HepG2 (cell line): ENCODE measurements around the gene GDF7. TPM values are rescaled to one million over a fixed set of nuclear protein-coding genes. Genes with fewer than 3 reads are reported as not detected.
A peak's percentile ranks its signal among the peaks of the same experiment; 100 is the strongest.

ENCODE experiments used
- ATF4 ChIP-seq, 2 experiments: fragments of 450-650 bp in 1 of 2; sonication (generic) in 1 of 2; formaldehyde crosslinking; IDR thresholded peaks; 2 replicates each; pipeline versions ENCODE4 v1.5.0 to v1.8.0; 2020 to 2022; ENCODE audit warnings: mild to moderate bottlenecking in 1 of 2, missing genetic modification reagents in 1 of 2
- CHCHD3 ChIP-seq: sonication (generic); formaldehyde crosslinking; IDR thresholded peaks from 2 replicates; pipeline ENCODE4 v1.8.0; 2022; ENCODE audit warnings: mild to moderate bottlenecking, missing genetic modification reagents, moderate library complexity
- EZH2 ChIP-seq: conservative IDR thresholded peaks from 2 replicates; pipeline ENCODE4 v1.6.1; 2012; ENCODE audit warnings: mild to moderate bottlenecking, low read depth, low read length, moderate library complexity
- IKZF4 ChIP-seq: sonication (generic); formaldehyde crosslinking; IDR thresholded peaks from 2 replicates; pipeline ENCODE4 v1.5.1; 2020; ENCODE audit warnings: borderline replicate concordance, mild to moderate bottlenecking, low read depth, missing genetic modification reagents; ENCODE audit errors: not compliant biosample characterization
- MAFK ChIP-seq, 2 experiments: IDR thresholded peaks in 1 of 2; conservative IDR thresholded peaks in 1 of 2; 2 replicates each; pipeline ENCODE4 v1.6.1; 2011; ENCODE audit warnings: improper control_type of control experiment in 2 of 2, low read length in 2 of 2
- MAX ChIP-seq: IDR thresholded peaks from 2 replicates; pipeline ENCODE4 v1.6.1; 2012; ENCODE audit warnings: inconsistent platforms
- RAD21 ChIP-seq: fragments of 450-650 bp; formaldehyde crosslinking; IDR thresholded peaks from 2 replicates; pipeline ENCODE4 v1.5.0; 2020; ENCODE audit warnings: mild to moderate bottlenecking
- SKI ChIP-seq: fragments of 450-650 bp; IDR thresholded peaks from one replicate; pipeline ENCODE4 v1.6.1; 2018; ENCODE audit warnings: mild to moderate bottlenecking; ENCODE audit not compliant: partially characterized antibody
- SMAD1 ChIP-seq: sonication (generic); formaldehyde crosslinking; IDR thresholded peaks from 2 replicates; pipeline ENCODE4 v1.4.0; 2020; ENCODE audit warnings: missing genetic modification reagents, low read depth, mild to moderate bottlenecking, borderline replicate concordance
- TCF7L2 ChIP-seq: IDR thresholded peaks from 2 replicates; pipeline ENCODE4 v1.6.1; 2011; ENCODE audit warnings: mild to moderate bottlenecking, low read depth, low read length, moderate library complexity
- ZNF318 ChIP-seq: sonication (generic); formaldehyde crosslinking; IDR thresholded peaks from 2 replicates; pipeline ENCODE4 v1.4.0; 2020; ENCODE audit warnings: mild to moderate bottlenecking, missing genetic modification reagents
- polyA plus RNA-seq, 8 experiments: library from polyadenylated mRNA; depleted of rRNA in 3 of 8; stranded (reverse) in 7 of 8; unstranded in 1 of 8; fragments of >200 nt; fragmentation: Illumina TruSeq in 4 of 8; extraction: Trizol in 4 of 8; gene quantifications; 2 replicates each; pipeline versions ENCODE4 v1.2.1 to v1.2.3, GENCODE V29; 2011 to 2016; ENCODE audit warnings: low read depth in 4 of 8, missing spikeins in 1 of 8, mixed read lengths in 1 of 8; ENCODE audit not compliant: insufficient read depth in 1 of 8
- total RNA-seq, 5 experiments: library from RNA; depleted of rRNA; stranded (reverse); fragments of >200 nt; fragmentation: Illumina TruSeq; extraction: Trizol; gene quantifications; 2 replicates each; pipeline ENCODE4 v1.2.3, GENCODE V29; 2016; ENCODE audit warnings: low read depth in 1 of 5
- TF ChIP-seq, protein P1 (sequence below): sonication (generic); formaldehyde crosslinking; IDR thresholded peaks from 2 replicates; pipeline ENCODE4 v1.4.0; 2020; ENCODE audit warnings: missing genetic modification reagents
- TF ChIP-seq, protein P2 (sequence below): sonication (generic); formaldehyde crosslinking; IDR thresholded peaks from 2 replicates; pipeline ENCODE4 v1.5.1; 2020; ENCODE audit warnings: mild to moderate bottlenecking, moderate library complexity, missing genetic modification reagents

Gene GDF7
- total and polyA plus RNA-seq, 2 of the 13 experiments (the other 11 are each of a cell fraction or from before 2014, with no cell fraction given): 1.6 to 15.0 TPM

GRCh38 chr2:20661421-20662307 lies 5.3 kb upstream of the GDF7 start (continued):
- TF ChIP-seq ZNF318 (CRISPR knock-in tag) (no peak), IKZF4 (no peak), SMAD1 (CRISPR knock-in tag) (0 out of 2 replicates have a peak, but pooled peaks have one; percentile 38), RAD21 (CRISPR knock-in tag) (peak; percentile 97), CHCHD3 (CRISPR knock-in tag) (no peak), TCF7L2 (no peak), MAX (no peak), ATF4 (CRISPR knock-in tag; IDR thresholded peaks at IDR 0.05) (no peak), MAFK (conservative IDR thresholded peaks at IDR 0.05 in 1 of 2, IDR thresholded peaks at IDR 0.05 in 1 of 2; ENCODE audit: low read length in 2 of 2) (no peak), SKI (no peak), EZH2 (0 out of 2 replicates have a peak, but pooled peaks have one; percentile 27)
- TF ChIP-seq, protein P1, sequence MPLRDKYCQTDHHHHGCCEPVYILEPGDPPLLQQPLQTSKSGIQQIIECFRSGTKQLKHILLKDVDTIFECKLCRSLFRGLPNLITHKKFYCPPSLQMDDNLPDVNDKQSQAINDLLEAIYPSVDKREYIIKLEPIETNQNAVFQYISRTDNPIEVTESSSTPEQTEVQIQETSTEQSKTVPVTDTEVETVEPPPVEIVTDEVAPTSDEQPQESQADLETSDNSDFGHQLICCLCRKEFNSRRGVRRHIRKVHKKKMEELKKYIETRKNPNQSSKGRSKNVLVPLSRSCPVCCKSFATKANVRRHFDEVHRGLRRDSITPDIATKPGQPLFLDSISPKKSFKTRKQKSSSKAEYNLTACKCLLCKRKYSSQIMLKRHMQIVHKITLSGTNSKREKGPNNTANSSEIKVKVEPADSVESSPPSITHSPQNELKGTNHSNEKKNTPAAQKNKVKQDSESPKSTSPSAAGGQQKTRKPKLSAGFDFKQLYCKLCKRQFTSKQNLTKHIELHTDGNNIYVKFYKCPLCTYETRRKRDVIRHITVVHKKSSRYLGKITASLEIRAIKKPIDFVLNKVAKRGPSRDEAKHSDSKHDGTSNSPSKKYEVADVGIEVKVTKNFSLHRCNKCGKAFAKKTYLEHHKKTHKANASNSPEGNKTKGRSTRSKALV (CRISPR knock-in tag): no peak
- TF ChIP-seq, protein P2, sequence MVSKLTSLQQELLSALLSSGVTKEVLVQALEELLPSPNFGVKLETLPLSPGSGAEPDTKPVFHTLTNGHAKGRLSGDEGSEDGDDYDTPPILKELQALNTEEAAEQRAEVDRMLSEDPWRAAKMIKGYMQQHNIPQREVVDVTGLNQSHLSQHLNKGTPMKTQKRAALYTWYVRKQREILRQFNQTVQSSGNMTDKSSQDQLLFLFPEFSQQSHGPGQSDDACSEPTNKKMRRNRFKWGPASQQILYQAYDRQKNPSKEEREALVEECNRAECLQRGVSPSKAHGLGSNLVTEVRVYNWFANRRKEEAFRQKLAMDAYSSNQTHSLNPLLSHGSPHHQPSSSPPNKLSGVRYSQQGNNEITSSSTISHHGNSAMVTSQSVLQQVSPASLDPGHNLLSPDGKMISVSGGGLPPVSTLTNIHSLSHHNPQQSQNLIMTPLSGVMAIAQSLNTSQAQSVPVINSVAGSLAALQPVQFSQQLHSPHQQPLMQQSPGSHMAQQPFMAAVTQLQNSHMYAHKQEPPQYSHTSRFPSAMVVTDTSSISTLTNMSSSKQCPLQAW (CRISPR knock-in tag): peak; percentile 80
